ENCODE data around the gene TCERG1L.

TCERG1L gene

GRCh38 chr10:131204406-131205152, 106.9 kb downstream of the TCERG1L start:
- no peak for DNase-seq

GRCh38 chr10:131203456-131204357, 107.8 kb downstream of the TCERG1L start:
- no peak for DNase-seq

GRCh38 chr10:131202990-131203389, 108.5 kb downstream of the TCERG1L start:
- no peak for DNase-seq

GRCh38 chr10:131201741-131202515, 109.6 kb downstream of the TCERG1L start:
- DNase-seq, result no peak

- no peak for DNase-seq
Measured at GRCh38 chr10:131200856-131201470, 110.6 kb downstream of the TCERG1L start.

GRCh38 chr10:131199646-131200045, 111.9 kb downstream of the TCERG1L start:
- no peak for DNase-seq

- DNase-seq, result no peak
Measured at GRCh38 chr10:131198843-131199242, 112.7 kb downstream of the TCERG1L start.

GRCh38 chr10:131198401-131198800, 113.1 kb downstream of the TCERG1L start:
- DNase-seq, result no peak

GRCh38 chr10:131196176-131196885, 115.2 kb downstream of the TCERG1L start:
- no peak for DNase-seq

GRCh38 chr10:131195558-131196159, 115.9 kb downstream of the TCERG1L start:
- DNase-seq, result no peak

- DNase-seq, result no peak
Measured at GRCh38 chr10:131195116-131195515, 116.4 kb downstream of the TCERG1L start.

- DNase-seq, result no peak
Measured at GRCh38 chr10:131193923-131194322, 117.6 kb downstream of the TCERG1L start.

- DNase-seq, result no peak
Measured at GRCh38 chr10:131188494-131188893, 123.0 kb downstream of the TCERG1L start.

- no peak for DNase-seq
Measured at GRCh38 chr10:131187926-131188325, 123.6 kb downstream of the TCERG1L start.

- DNase-seq, result no peak
Measured at GRCh38 chr10:131187274-131187673, 124.2 kb downstream of the TCERG1L start.

- no peak for DNase-seq
Measured at GRCh38 chr10:131186547-131187253, 124.8 kb downstream of the TCERG1L start.

GRCh38 chr10:131184503-131184902, 127.0 kb downstream of the TCERG1L start:
- no peak for DNase-seq

GRCh38 chr10:131183546-131184045, 127.9 kb downstream of the TCERG1L start:
- DNase-seq, result no peak

GRCh38 chr10:131181456-131181855, 130.1 kb downstream of the TCERG1L start:
- no peak for DNase-seq

GRCh38 chr10:131180740-131181415, 130.6 kb downstream of the TCERG1L start:
- DNase-seq, result no peak
